ENCODE results near the gene MEIS2.

Gene MEIS2
- long read RNA-seq, donor 1, full-length matches to known transcripts, result 6 of 6 reads
- long read RNA-seq, donor 1, partial matches to known transcripts, result 0 of 6 reads
- long read RNA-seq, donor 1, other reads (novel, unspliced or antisense), result 0 of 6 reads
- long read RNA-seq, donor 2, full-length matches to known transcripts, result 5 of 5 reads
- long read RNA-seq, donor 2, partial matches to known transcripts, result 0 of 5 reads
- long read RNA-seq, donor 2, other reads (novel, unspliced or antisense), result 0 of 5 reads
- long read RNA-seq, donor 3, partial matches to known transcripts, result 0 of 4 reads
- long read RNA-seq, donor 3, other reads (novel, unspliced or antisense), result 0 of 4 reads
- long read RNA-seq, donor 4, transcript MEIS2-216 (2 exons, 541 nt), result major isoform, 6 of 32 reads
- long read RNA-seq, donor 4, partial matches to known transcripts, result 22 of 32 reads
- long read RNA-seq, donor 4, other reads (novel, unspliced or antisense), result 0 of 32 reads
- long read RNA-seq, donor 5, full-length matches to known transcripts, result 11 of 40 reads
- long read RNA-seq, donor 5, partial matches to known transcripts, result 29 of 40 reads
- long read RNA-seq, donor 5, other reads (novel, unspliced or antisense), result 0 of 40 reads
- long read RNA-seq, donor 6, full-length matches to known transcripts, result 7 of 7 reads
- long read RNA-seq, donor 6, partial matches to known transcripts, result 0 of 7 reads
- long read RNA-seq, donor 6, other reads (novel, unspliced or antisense), result 0 of 7 reads
- long read RNA-seq, donor 7, result 0 reads
- long read RNA-seq, donor 8, full-length matches to known transcripts, result 15 of 29 reads
- long read RNA-seq, donor 8, partial matches to known transcripts, result 7 of 29 reads
- long read RNA-seq, donor 8, other reads (novel, unspliced or antisense), result 7 of 29 reads

GRCh38 chr15:37100109-37100965 is at the start of gene MEIS2:
Gene MEIS2 (minus strand): TSS chr15:37100549. CDS start chr15:37099466, 1,083 bp downstream.
- DNase-seq, result peak; percentile 90

GRCh38 chr15:37149146-37149545 is 48.8 kb upstream of the MEIS2 start:
- no peak for DNase-seq

GRCh38 chr15:37148714-37149113 is 48.4 kb upstream of the MEIS2 start:
- DNase-seq, result no peak

- no peak for DNase-seq
Observed at GRCh38 chr15:37143351-37143750, 43.0 kb upstream of the MEIS2 start.

GRCh38 chr15:37142371-37142770 is 42.0 kb upstream of the MEIS2 start:
- DNase-seq, result no peak

- DNase-seq, result no peak
Observed at GRCh38 chr15:37140531-37141058, 40.2 kb upstream of the MEIS2 start.

GRCh38 chr15:37138591-37139215 is 38.4 kb upstream of the MEIS2 start:
- DNase-seq, result no peak

- DNase-seq, result no peak
Observed at GRCh38 chr15:37137221-37137620, 36.9 kb upstream of the MEIS2 start.

- no peak for DNase-seq
Observed at GRCh38 chr15:37136666-37137065, 36.3 kb upstream of the MEIS2 start.

GRCh38 chr15:37135225-37135624 is 34.9 kb upstream of the MEIS2 start:
- no peak for DNase-seq

- no peak for DNase-seq
Observed at GRCh38 chr15:37134699-37135131, 34.4 kb upstream of the MEIS2 start.

GRCh38 chr15:37134244-37134643 is 33.9 kb upstream of the MEIS2 start:
- no peak for DNase-seq

GRCh38 chr15:37133602-37134001 is 33.3 kb upstream of the MEIS2 start:
- no peak for DNase-seq

GRCh38 chr15:37132826-37133417 is 32.6 kb upstream of the MEIS2 start:
- no peak for DNase-seq

GRCh38 chr15:37131621-37132020 is 31.3 kb upstream of the MEIS2 start:
- DNase-seq, result no peak

GRCh38 chr15:37130356-37130755 is 30.0 kb upstream of the MEIS2 start:
- no peak for DNase-seq

GRCh38 chr15:37125143-37125542 is 24.8 kb upstream of the MEIS2 start:
- no peak for DNase-seq

- no peak for DNase-seq
Observed at GRCh38 chr15:37124331-37124730, 24.0 kb upstream of the MEIS2 start.

- no peak for DNase-seq
Observed at GRCh38 chr15:37122703-37123102, 22.4 kb upstream of the MEIS2 start.

GRCh38 chr15:37121492-37121891 is 21.1 kb upstream of the MEIS2 start:
- no peak for DNase-seq

- DNase-seq, result no peak
Observed at GRCh38 chr15:37117030-37117429, 16.7 kb upstream of the MEIS2 start.
